A673 (cell line): Measurements from ENCODE around the gene FAR1. TPM values are rescaled to one million over a fixed set of nuclear protein-coding genes. Genes with fewer than 3 reads are reported as not detected.

ENCODE experiments used
- BruUV-seq: library from RNA; stranded (reverse); fragments of 400-500 nt; replicated peaks from 2 replicates; lab custom pipeline; 2021; lab: Mats Ljungman, UMichigan
- CTCF ChIA-PET: fragments of 300-600 bp; sonication (Branson Sonifier 250); formaldehyde crosslinking; loops from one replicate; lab custom pipeline; 2022; ENCODE audit warnings: antibody characterized with exemption; lab: Charles Lee
- POLR2A ChIA-PET: fragments of 300-600 bp; sonication (Branson Sonifier 250); formaldehyde crosslinking; loops from one replicate; lab custom pipeline; 2022; ENCODE audit warnings: antibody characterized with exemption; ENCODE audit not compliant: low non-redundant PET; lab: Charles Lee
- DNase-seq: peaks from one replicate; pipeline ENCODE4 v3.0.0-alpha.2; 2015; ENCODE audit warnings: low spot score
- H3K27ac ChIP-seq: fragments of 200-600 bp; sonication (generic); 2 replicates; pipeline ENCODE4 v1.5.1; 2016; ENCODE audit warnings: mixed run types, low read depth, mild to moderate bottlenecking, mixed read lengths, antibody characterized with exemption, low read length; ENCODE audit not compliant: poor library complexity, severe bottlenecking
- H3K27me3 ChIP-seq: fragments of 200-600 bp; sonication (generic); replicated peaks from 2 replicates; pipeline ENCODE4 v1.6.1; 2017; ENCODE audit warnings: mixed run types, low read depth, mild to moderate bottlenecking, mixed read lengths, antibody characterized with exemption, low read length; ENCODE audit not compliant: insufficient read depth, poor library complexity
- H3K36me3 ChIP-seq: fragments of 200-600 bp; sonication (generic); 2 replicates; pipeline ENCODE4 v1.6.1; 2016; ENCODE audit warnings: mixed run types, mild to moderate bottlenecking, mixed read lengths, antibody characterized with exemption, low read length; ENCODE audit not compliant: insufficient read depth, poor library complexity, severe bottlenecking
- H3K4me1 ChIP-seq: fragments of 200-600 bp; sonication (generic); 2 replicates; pipeline ENCODE4 v1.6.1; 2017; ENCODE audit warnings: mixed run types, mild to moderate bottlenecking, mixed read lengths, antibody characterized with exemption, low read length; ENCODE audit not compliant: insufficient read depth, poor library complexity, severe bottlenecking
- H3K4me3 ChIP-seq: fragments of 200-600 bp; sonication (generic); 2 replicates; pipeline ENCODE4 v1.5.1; 2016; ENCODE audit warnings: low read depth, mixed run types, mild to moderate bottlenecking, mixed read lengths, low read length; ENCODE audit not compliant: poor library complexity, severe bottlenecking
- H3K9me3 ChIP-seq: fragments of 200-600 bp; sonication (generic); 2 replicates; pipeline ENCODE4 v1.6.1; 2016; ENCODE audit warnings: mixed run types, low read depth, mild to moderate bottlenecking, mixed read lengths, antibody characterized with exemption, low read length; ENCODE audit not compliant: poor library complexity, severe bottlenecking
- CTCF ChIP-seq: fragments of 300-800, 200-600 bp; sonication (generic); conservative IDR thresholded peaks from 2 replicates; pipeline ENCODE4 v1.5.1; 2017; ENCODE audit warnings: low read depth, mild to moderate bottlenecking, antibody characterized with exemption, low read length, moderate library complexity, mixed read lengths
- EZH2 ChIP-seq: fragments of 200-600 bp; sonication (generic); IDR thresholded peaks from 2 replicates; pipeline ENCODE4 v1.6.1; 2017; ENCODE audit warnings: borderline replicate concordance, low read depth, mild to moderate bottlenecking, mixed read lengths, antibody characterized with exemption, low read length; ENCODE audit not compliant: poor library complexity, severe bottlenecking
- intact Hi-C: fragments of 100-400 bp; cut with micrococcal nuclease; formaldehyde crosslinking; loops from one replicate; pipeline ENCODE4 v1.10.0; 2022; ENCODE audit not compliant: unreplicated experiment
- total RNA-seq: library from RNA; stranded (reverse); gene quantifications from 2 replicates; pipeline ENCODE4 v1.2.3, GENCODE V29; 2021

Gene FAR1
- total RNA-seq, 1 experiment from 2014 or later: 66.6 TPM

- DNase-seq: no peak
- Histone ChIP-seq H3K36me3 (peaks cover 54% of the 10 kb centered on the region), H3K4me1 (no peaks in the 10 kb centered on the region), H3K9me3 (no peaks in the 10 kb centered on the region), H3K27ac (no peak overlapping the region), H3K4me3 (no peak overlapping the region), H3K27me3 (no peaks in the 10 kb centered on the region)
- intact Hi-C loops: no loop called here
- no TSS peak for BruUV-seq
- CTCF ChIA-PET: no interaction called here
- TF ChIP-seq EZH2 (no peak), CTCF (no peak)
- POLR2A ChIA-PET: no interaction called here
These were observed 49.9 kb downstream of the FAR1 start for GRCh38 chr11:13718394-13718793.

- Histone ChIP-seq H3K36me3 (peaks cover 37% of the 10 kb centered on the region), H3K4me3 (no peak overlapping the region), H3K4me1 (no peaks in the 10 kb centered on the region), H3K9me3 (no peaks in the 10 kb centered on the region), H3K27ac (no peak overlapping the region), H3K27me3 (no peaks in the 10 kb centered on the region)
- CTCF ChIA-PET: no interaction called here
- intact Hi-C loops: no loop called here
- no peak for DNase-seq
- TF ChIP-seq EZH2: no peak
- TF ChIP-seq CTCF: no peak
- BruUV-seq: no TSS peak
- POLR2A ChIA-PET: no interaction called here
These were observed 52.5 kb downstream of the FAR1 start for GRCh38 chr11:13720940-13721339.

GRCh38 chr11:13721760-13722159, 53.3 kb downstream of the FAR1 start:
- no TSS peak for BruUV-seq
- Histone ChIP-seq H3K4me1 (no peaks in the 10 kb centered on the region), H3K27ac (no peak overlapping the region), H3K27me3 (no peaks in the 10 kb centered on the region), H3K36me3 (peaks cover 36% of the 10 kb centered on the region), H3K9me3 (no peaks in the 10 kb centered on the region), H3K4me3 (no peak overlapping the region)
- intact Hi-C loops: no loop called here
- POLR2A ChIA-PET: no interaction called here
- no peak for DNase-seq
- TF ChIP-seq CTCF: no peak
- CTCF ChIA-PET: no interaction called here
